G401 (cell line): ENCODE results near the gene STXBP6. TPM values are rescaled to one million over a fixed set of nuclear protein-coding genes. Genes with fewer than 3 reads are reported as not detected.

Experiments
- DNase-seq: peaks from one replicate; pipeline ENCODE4 v3.0.0-alpha.2; 2015; ENCODE audit warnings: low spot score
- in situ Hi-C: cut with HindIII; loops from 2 replicates; pipeline ENCODE4 v1.10.0; 2016; ENCODE audit warnings: low sequenced_read_pairs, mixed read lengths
- total RNA-seq: library from RNA; depleted of rRNA; stranded (reverse); fragments of >200 nt; shearing (Covaris generic); gene quantifications from 2 replicates; pipeline ENCODE4 v1.2.3, GENCODE V29; 2014

Gene STXBP6
- total RNA-seq, 1 experiment from 2014 or later: not detected

- in situ Hi-C loops: no loop called here
- DNase-seq: no peak
Observed at GRCh38 chr14:24993631-24994030, 56.3 kb downstream of the STXBP6 start.

GRCh38 chr14:24992624-24993360 lies 57.2 kb downstream of the STXBP6 start:
- DNase-seq: no peak
- in situ Hi-C loops: no loop called here

GRCh38 chr14:24991821-24992220 lies 58.1 kb downstream of the STXBP6 start:
- DNase-seq: no peak
- in situ Hi-C loops: no loop called here

GRCh38 chr14:24991288-24991687 lies 58.7 kb downstream of the STXBP6 start:
- in situ Hi-C loops: no loop called here
- DNase-seq: no peak

GRCh38 chr14:24990773-24991172 lies 59.2 kb downstream of the STXBP6 start:
- DNase-seq: no peak
- in situ Hi-C loops: no loop called here

- in situ Hi-C loops: no loop called here
- DNase-seq: no peak
Observed at GRCh38 chr14:24990050-24990449, 59.9 kb downstream of the STXBP6 start.

- no peak for DNase-seq
- in situ Hi-C loops: no loop called here
Observed at GRCh38 chr14:24988760-24989159, 61.2 kb downstream of the STXBP6 start.

- no peak for DNase-seq
- in situ Hi-C loops: no loop called here
Observed at GRCh38 chr14:24986206-24986893, 63.6 kb downstream of the STXBP6 start.

- DNase-seq: no peak
- in situ Hi-C loops: no loop called here
Observed at GRCh38 chr14:24984846-24985589, 64.9 kb downstream of the STXBP6 start.

GRCh38 chr14:24982472-24983155 lies 67.3 kb downstream of the STXBP6 start:
- in situ Hi-C loops: no loop called here
- no peak for DNase-seq

GRCh38 chr14:24979725-24980239 lies 70.2 kb downstream of the STXBP6 start:
- DNase-seq: no peak
- in situ Hi-C loops: no loop called here

GRCh38 chr14:24978862-24979724 lies 70.9 kb downstream of the STXBP6 start:
- in situ Hi-C loops: no loop called here

GRCh38 chr14:24976602-24977001 lies 73.3 kb downstream of the STXBP6 start:
- in situ Hi-C loops: no loop called here

More at GRCh38 chr14:24978862-24979724, 70.9 kb downstream of the STXBP6 start:
- DNase-seq: no peak

GRCh38 chr14:24975393-24975792 lies 74.6 kb downstream of the STXBP6 start:
- in situ Hi-C loops: no loop called here
- no peak for DNase-seq

More at GRCh38 chr14:24976602-24977001, 73.3 kb downstream of the STXBP6 start:
- no peak for DNase-seq

- DNase-seq: no peak
- in situ Hi-C loops: no loop called here
Observed at GRCh38 chr14:24974591-24975374, 75.2 kb downstream of the STXBP6 start.

GRCh38 chr14:24972844-24973243 lies 77.1 kb downstream of the STXBP6 start:
- in situ Hi-C loops: no loop called here
- DNase-seq: no peak

GRCh38 chr14:24971255-24971654 lies 78.7 kb downstream of the STXBP6 start:
- no peak for DNase-seq
- in situ Hi-C loops: no loop called here

- no peak for DNase-seq
- in situ Hi-C loops: no loop called here
Observed at GRCh38 chr14:24966579-24966964, 83.4 kb downstream of the STXBP6 start.
